Dendritic cell treated with granulocyte-macrophage colony-stimulating factor and Interleukin-4, amounts not matched to agents 40 ng/mL and 50 ng/mL, for 4 days (primary cell): ENCODE data around the gene AK2.

Experiments used
- H3K27ac Mint-ChIP-seq: one replicate; pipeline ENCODE4 v1.8.0; 2022; ENCODE audit warnings: mild to moderate bottlenecking, mixed read lengths
- H3K27me3 Mint-ChIP-seq: one replicate; pipeline ENCODE4 v1.8.0; 2022; ENCODE audit warnings: mild to moderate bottlenecking, mixed read lengths
- H3K36me3 Mint-ChIP-seq: one replicate; pipeline ENCODE4 v1.8.0; 2022; ENCODE audit warnings: low read depth, mixed read lengths
- H3K4me1 Mint-ChIP-seq: one replicate; pipeline ENCODE4 v1.8.0; 2022; ENCODE audit warnings: low read depth, mixed read lengths
- H3K4me3 Mint-ChIP-seq: one replicate; pipeline ENCODE4 v1.8.0; 2022; ENCODE audit warnings: mild to moderate bottlenecking, moderate library complexity, mixed read lengths
- H3K9me3 Mint-ChIP-seq: one replicate; pipeline ENCODE4 v1.8.0; 2022; ENCODE audit warnings: mixed read lengths
- intact Hi-C: fragments of 100-400 bp; cut with micrococcal nuclease; formaldehyde crosslinking; loops from one replicate; pipeline ENCODE4 v1.15.0; 2022

The AK2 gene

GRCh38 chr1:32962248-32962896, 74.3 kb downstream of the AK2 start:
- H3K27me3 Mint-ChIP-seq, result no peaks in the 10 kb centered on the region
- peaks cover 63% of the 10 kb centered on the region for H3K36me3 Mint-ChIP-seq
- H3K27ac Mint-ChIP-seq, result peak overlapping the region; percentile 88
- intact Hi-C loops, result loop anchor here (5.0 to 10.0 kb wide), 2 partner anchors 45 to 122 kb away; partner anchors contain the start of gene AZIN2
- peaks cover 55% of the 10 kb centered on the region for H3K4me1 Mint-ChIP-seq
- H3K9me3 Mint-ChIP-seq, result no peaks in the 10 kb centered on the region
- peak overlapping the region; percentile 93 for H3K4me3 Mint-ChIP-seq

GRCh38 chr1:32960819-32961355, 75.8 kb downstream of the AK2 start:
- Mint-ChIP-seq H3K36me3 (peaks cover 77% of the 10 kb centered on the region), H3K9me3 (no peaks in the 10 kb centered on the region), H3K27ac (peak overlapping the region; percentile 68), H3K27me3 (no peaks in the 10 kb centered on the region), H3K4me1 (peaks cover 52% of the 10 kb centered on the region), H3K4me3 (peak overlapping the region; percentile 93)
- intact Hi-C loops, result loop anchor here (5.0 to 10.0 kb wide), 2 partner anchors 46 to 124 kb away; partner anchors contain the start of gene AZIN2

- intact Hi-C loops, result loop anchor here (5.0 to 10.0 kb wide), 2 partner anchors 47 to 124 kb away; partner anchors contain the start of gene AZIN2
- Mint-ChIP-seq H3K4me1 (peaks cover 52% of the 10 kb centered on the region), H3K27ac (peak overlapping the region; percentile 68), H3K9me3 (no peaks in the 10 kb centered on the region), H3K4me3 (peak overlapping the region; percentile 93), H3K36me3 (peaks cover 83% of the 10 kb centered on the region), H3K27me3 (no peaks in the 10 kb centered on the region)
These were observed 76.3 kb downstream of the AK2 start for GRCh38 chr1:32960342-32960741.

GRCh38 chr1:32958827-32959226, 77.9 kb downstream of the AK2 start:
- H3K9me3 Mint-ChIP-seq, result no peaks in the 10 kb centered on the region
- peaks cover 64% of the 10 kb centered on the region for H3K4me1 Mint-ChIP-seq
- H3K27ac Mint-ChIP-seq, result peak overlapping the region; percentile 30
- peaks cover 94% of the 10 kb centered on the region for H3K36me3 Mint-ChIP-seq
- H3K4me3 Mint-ChIP-seq, result peak overlapping the region; percentile 63
- intact Hi-C loops, result no loop called here
- H3K27me3 Mint-ChIP-seq, result no peaks in the 10 kb centered on the region
